Measurements from ENCODE around the gene FOXF1.

Gene FOXF1

GRCh38 chr16:86515777-86516622 is 5.7 kb downstream of the FOXF1 start:
- H3K27ac ChIP-seq (ENCODE audit: low read length), result no peak overlapping the region
- no peak overlapping the region for H3K4me2 ChIP-seq (ENCODE audit: low read length)
- H3K27me3 ChIP-seq (ENCODE audit: low read depth, low read length), result no peaks in the 10 kb centered on the region

GRCh38 chr16:86516623-86517003 is 6.3 kb downstream of the FOXF1 start:
- Histone ChIP-seq H3K4me1 (ENCODE audit: low read length) (no peaks in the 10 kb centered on the region), H3K9me3 (ENCODE audit: insufficient read depth, low read length) (no peaks in the 10 kb centered on the region), H3K4me3 (ENCODE audit: low read length) (no peak overlapping the region), H3K36me3 (replicated peaks; ENCODE audit: low read depth, low read length) (no peaks in the 10 kb centered on the region), H4K20me1 (ENCODE audit: insufficient read depth, low read length) (no peaks in the 10 kb centered on the region), H3K4me2 (ENCODE audit: low read length) (no peak overlapping the region), H2AFZ (ENCODE audit: low read depth, low read length) (no peak overlapping the region), H3K27me3 (ENCODE audit: low read depth, low read length) (no peaks in the 10 kb centered on the region), H3K79me2 (ENCODE audit: low read length) (no peaks in the 10 kb centered on the region), H3K9ac (ENCODE audit: low read length) (no peak overlapping the region), H3K27ac (ENCODE audit: low read length) (no peak overlapping the region)
- no peak for TF ChIP-seq CTCF (IDR thresholded peaks at IDR 0.05; ENCODE audit: low read depth, low read length)
- TF ChIP-seq EZH2phosphoT487 (IDR thresholded peaks at IDR 0.05; ENCODE audit: low read depth), result no peak

More at GRCh38 chr16:86515777-86516622, 5.7 kb downstream of the FOXF1 start:
- Histone ChIP-seq H2AFZ (ENCODE audit: low read depth, low read length) (no peak overlapping the region), H3K4me1 (ENCODE audit: low read length) (no peaks in the 10 kb centered on the region), H3K36me3 (replicated peaks; ENCODE audit: low read depth, low read length) (no peaks in the 10 kb centered on the region), H3K79me2 (ENCODE audit: low read length) (no peaks in the 10 kb centered on the region), H3K4me3 (ENCODE audit: low read length) (no peak overlapping the region), H4K20me1 (ENCODE audit: insufficient read depth, low read length) (no peaks in the 10 kb centered on the region), H3K9me3 (ENCODE audit: insufficient read depth, low read length) (no peaks in the 10 kb centered on the region), H3K9ac (ENCODE audit: low read length) (no peak overlapping the region)
- no peak for TF ChIP-seq CTCF (IDR thresholded peaks at IDR 0.05; ENCODE audit: low read depth, low read length)
- TF ChIP-seq EZH2phosphoT487 (IDR thresholded peaks at IDR 0.05; ENCODE audit: low read depth), result no peak

GRCh38 chr16:86517033-86517432 is 6.7 kb downstream of the FOXF1 start:
- no peaks in the 10 kb centered on the region for H3K27me3 ChIP-seq (ENCODE audit: low read depth, low read length)
- no peak overlapping the region for H3K4me2 ChIP-seq (ENCODE audit: low read length)
- H3K4me1 ChIP-seq (ENCODE audit: low read length), result no peaks in the 10 kb centered on the region
- H2AFZ ChIP-seq (ENCODE audit: low read depth, low read length), result no peak overlapping the region
- H3K9me3 ChIP-seq (ENCODE audit: insufficient read depth, low read length), result no peaks in the 10 kb centered on the region
- H3K27ac ChIP-seq (ENCODE audit: low read length), result no peak overlapping the region
- no peaks in the 10 kb centered on the region for H4K20me1 ChIP-seq (ENCODE audit: insufficient read depth, low read length)
- TF ChIP-seq EZH2phosphoT487 (IDR thresholded peaks at IDR 0.05; ENCODE audit: low read depth), result no peak
- no peak for TF ChIP-seq CTCF (IDR thresholded peaks at IDR 0.05; ENCODE audit: low read depth, low read length)
- no peaks in the 10 kb centered on the region for H3K36me3 ChIP-seq (replicated peaks; ENCODE audit: low read depth, low read length)
- H3K79me2 ChIP-seq (ENCODE audit: low read length), result no peaks in the 10 kb centered on the region
- no peak overlapping the region for H3K9ac ChIP-seq (ENCODE audit: low read length)
- no peak overlapping the region for H3K4me3 ChIP-seq (ENCODE audit: low read length)

- H3K4me3 ChIP-seq (ENCODE audit: low read length), result no peak overlapping the region
- no peaks in the 10 kb centered on the region for H3K36me3 ChIP-seq (replicated peaks; ENCODE audit: low read depth, low read length)
- no peak overlapping the region for H3K27ac ChIP-seq (ENCODE audit: low read length)
- no peaks in the 10 kb centered on the region for H3K9me3 ChIP-seq (ENCODE audit: insufficient read depth, low read length)
- no peaks in the 10 kb centered on the region for H3K27me3 ChIP-seq (ENCODE audit: low read depth, low read length)
- no peaks in the 10 kb centered on the region for H3K4me1 ChIP-seq (ENCODE audit: low read length)
- no peak overlapping the region for H2AFZ ChIP-seq (ENCODE audit: low read depth, low read length)
- no peaks in the 10 kb centered on the region for H3K79me2 ChIP-seq (ENCODE audit: low read length)
- no peak overlapping the region for H3K4me2 ChIP-seq (ENCODE audit: low read length)
- H3K9ac ChIP-seq (ENCODE audit: low read length), result no peak overlapping the region
- TF ChIP-seq EZH2phosphoT487 (IDR thresholded peaks at IDR 0.05; ENCODE audit: low read depth) (no peak), CTCF (IDR thresholded peaks at IDR 0.05; ENCODE audit: low read depth, low read length) (peak; percentile 78)
- no peaks in the 10 kb centered on the region for H4K20me1 ChIP-seq (ENCODE audit: insufficient read depth, low read length)
Measured at GRCh38 chr16:86517652-86518258, 7.4 kb downstream of the FOXF1 start.

Measured in OCI-LY3 (cell line).